Measurements from ENCODE around the gene RBM42.
"Not testable (repeated sequence)": the region's sequence is repeated elsewhere in the genome, so short reads cannot be mapped to it uniquely, and the experiment has no call there.

The RBM42 gene

DNA sequence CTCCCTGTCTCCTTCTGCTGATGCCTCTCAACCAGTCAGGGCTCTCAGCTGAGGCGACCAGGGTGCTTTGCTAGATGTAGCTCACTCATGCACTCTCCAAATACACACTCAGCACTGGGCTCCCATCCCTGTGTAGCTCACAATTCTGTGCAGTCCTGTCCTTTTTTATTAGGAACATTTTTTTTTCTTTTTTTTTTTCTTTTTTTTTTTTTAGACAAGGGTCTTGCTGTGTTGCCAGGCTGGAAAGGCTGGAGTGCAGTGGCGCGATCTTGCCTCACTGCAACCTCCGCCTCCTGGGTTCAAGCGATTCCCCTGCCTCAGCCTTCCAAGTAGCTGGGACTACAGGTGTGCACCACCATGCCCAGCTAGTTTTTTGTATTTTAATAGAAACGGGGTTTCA is 26.0 kb downstream of the RBM42 start:
- DNase-seq, result not testable (repeated sequence)

DNA sequence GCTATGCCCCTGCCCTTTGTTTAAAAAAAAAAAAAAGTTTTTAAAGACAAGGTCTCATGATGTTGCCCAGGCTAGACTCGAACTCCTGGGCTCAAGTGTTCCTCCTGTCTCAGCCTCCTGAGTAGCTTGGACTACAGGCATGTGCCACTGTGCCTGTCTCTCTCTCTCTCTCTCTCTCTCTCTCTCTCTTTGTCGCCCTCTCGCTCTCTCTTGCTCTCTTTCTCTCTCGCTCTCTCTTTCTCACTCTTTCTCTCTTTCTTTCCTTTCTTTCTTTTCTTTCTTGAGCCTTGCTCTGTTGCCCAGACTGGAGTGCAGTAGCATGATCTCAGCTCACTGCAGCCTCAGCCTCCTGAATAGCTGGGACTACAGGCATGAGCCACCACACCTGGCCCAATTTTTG is 26.8 kb downstream of the RBM42 start:
- DNase-seq, result no peak

DNA sequence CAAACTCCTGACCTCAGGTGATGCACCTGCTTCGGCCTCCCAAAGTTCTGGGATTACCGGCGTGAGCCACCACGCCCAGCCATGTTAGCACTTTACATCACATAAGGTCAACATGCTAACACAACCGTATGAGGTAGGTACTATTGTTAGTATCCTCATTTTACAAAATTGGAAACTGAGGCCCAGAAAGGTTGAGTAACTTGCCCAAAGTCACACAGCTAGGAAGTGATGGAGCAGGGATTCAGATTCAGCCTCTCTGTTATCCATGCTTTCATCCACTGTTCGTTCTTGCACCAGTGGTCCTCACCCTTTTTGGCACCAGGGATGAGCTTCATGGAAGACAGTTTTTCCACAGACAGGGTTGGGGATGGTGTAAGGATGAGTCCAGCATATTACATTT is 27.9 kb downstream of the RBM42 start:
- no peak for DNase-seq

DNA sequence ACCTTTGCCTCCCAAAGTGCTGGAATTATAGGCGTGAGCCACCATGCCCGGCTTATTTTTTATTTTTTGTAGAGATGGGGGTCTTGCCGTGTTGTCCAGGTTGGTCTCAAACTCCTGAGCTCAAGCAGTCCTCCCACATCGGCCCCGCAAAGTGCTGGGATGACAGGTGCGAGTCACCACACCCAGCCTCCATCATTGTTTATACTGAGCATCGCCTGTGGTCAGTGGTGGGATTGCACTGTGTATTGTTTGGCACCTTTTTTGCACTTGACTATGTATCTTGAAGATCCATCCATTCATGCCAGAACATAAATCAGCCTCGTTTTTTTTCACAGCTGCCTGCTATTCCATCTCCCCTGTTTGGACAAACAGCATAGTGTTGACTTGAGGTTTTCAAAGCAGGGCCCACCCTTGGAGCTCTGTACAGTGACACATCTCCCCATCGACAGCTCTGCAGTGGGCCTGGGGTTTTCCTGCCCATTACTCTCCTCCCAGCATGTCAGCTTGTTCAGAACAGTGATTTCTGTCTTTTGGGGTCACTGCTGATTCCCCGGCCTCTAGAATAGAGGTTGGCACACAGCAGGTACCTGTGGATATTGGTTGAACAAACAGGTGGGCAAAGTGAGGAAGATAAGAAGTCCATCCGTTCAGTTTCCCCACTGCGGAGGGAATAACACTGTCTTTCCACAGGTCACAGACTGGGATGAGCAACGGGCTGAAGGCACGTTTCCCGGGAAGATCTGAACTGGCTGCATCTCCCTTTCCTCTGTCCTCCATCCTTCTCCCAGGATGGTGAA is 29.3 kb downstream of the RBM42 start:
- DNase-seq, result no peak

DNA sequence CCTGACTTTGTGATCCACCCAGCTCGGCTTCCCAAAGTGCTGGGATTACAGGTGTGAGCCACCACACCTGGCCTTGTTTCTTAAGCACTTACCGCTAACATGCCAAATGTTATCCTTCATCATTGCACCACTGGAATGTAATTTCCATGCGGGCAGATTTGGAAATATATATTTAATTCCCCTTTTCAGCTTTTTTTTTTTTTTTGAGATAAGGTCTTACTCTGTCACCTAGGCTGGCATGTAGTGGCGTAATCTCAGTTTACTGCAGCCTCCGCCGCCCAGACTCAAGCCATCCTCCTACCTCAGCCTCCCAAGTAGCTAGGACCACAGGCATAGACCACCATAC is 33.1 kb downstream of the RBM42 start:
- DNase-seq, result no peak

DNA sequence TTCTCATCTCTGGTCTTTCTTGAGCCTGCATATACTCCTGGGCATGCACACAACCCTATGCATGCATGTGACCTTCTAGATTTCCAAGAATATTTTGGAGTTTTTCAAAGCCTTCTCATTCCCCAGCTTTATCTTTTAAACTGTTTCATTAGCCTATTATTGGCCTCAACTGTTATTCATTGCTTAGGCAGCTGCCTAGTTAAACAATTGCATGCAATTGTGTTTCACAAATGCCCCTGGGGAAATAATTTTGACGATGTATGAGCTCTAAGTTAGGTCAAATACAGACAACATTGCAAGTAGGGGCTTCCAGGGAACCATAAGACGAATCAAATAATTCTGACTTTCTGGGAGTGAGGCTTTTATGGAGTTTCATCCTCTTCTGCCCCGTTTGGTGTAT is 35.1 kb downstream of the RBM42 start:
- DNase-seq, result no peak

DNA sequence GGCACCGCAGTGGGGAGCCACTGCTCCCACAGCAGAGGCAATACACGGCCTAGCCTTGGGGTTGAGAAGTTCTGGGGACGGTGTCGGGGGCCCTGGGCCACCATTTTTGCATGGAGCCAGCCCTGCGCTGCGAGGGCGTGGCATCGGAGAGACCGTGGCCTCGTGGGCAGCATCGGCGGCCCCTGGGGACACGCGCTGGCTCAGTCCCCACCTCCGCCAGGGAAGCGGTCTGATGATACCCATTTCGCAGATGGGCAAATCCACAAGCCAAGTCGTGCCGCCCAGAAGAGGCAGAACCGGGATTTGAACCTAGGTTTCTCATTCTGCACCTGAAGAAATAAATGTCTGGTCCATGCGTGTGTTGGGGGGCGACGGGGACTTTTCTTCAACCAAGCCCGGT is 36.3 kb downstream of the RBM42 start:
- no peak for DNase-seq

DNA sequence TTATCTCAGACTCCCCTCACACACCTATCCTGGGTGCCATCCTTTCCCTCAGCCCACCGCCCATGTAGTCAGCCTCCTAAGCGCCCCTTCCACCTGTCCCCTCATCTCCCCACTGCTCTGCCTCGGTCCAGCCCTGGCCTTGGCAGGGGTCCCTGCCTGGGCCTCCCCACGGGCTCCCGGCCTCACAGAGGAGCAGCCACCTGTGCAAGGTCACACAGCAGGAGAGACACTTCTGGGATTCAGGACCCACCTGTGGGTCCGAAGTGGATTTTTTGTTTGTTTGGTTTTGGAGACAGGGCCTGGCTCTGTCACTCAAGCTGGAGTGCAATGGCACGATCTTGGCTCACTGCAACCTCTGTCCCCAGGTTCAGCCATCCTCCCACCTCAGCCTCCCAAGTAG is 36.8 kb downstream of the RBM42 start:
- no peak for DNase-seq

DNA sequence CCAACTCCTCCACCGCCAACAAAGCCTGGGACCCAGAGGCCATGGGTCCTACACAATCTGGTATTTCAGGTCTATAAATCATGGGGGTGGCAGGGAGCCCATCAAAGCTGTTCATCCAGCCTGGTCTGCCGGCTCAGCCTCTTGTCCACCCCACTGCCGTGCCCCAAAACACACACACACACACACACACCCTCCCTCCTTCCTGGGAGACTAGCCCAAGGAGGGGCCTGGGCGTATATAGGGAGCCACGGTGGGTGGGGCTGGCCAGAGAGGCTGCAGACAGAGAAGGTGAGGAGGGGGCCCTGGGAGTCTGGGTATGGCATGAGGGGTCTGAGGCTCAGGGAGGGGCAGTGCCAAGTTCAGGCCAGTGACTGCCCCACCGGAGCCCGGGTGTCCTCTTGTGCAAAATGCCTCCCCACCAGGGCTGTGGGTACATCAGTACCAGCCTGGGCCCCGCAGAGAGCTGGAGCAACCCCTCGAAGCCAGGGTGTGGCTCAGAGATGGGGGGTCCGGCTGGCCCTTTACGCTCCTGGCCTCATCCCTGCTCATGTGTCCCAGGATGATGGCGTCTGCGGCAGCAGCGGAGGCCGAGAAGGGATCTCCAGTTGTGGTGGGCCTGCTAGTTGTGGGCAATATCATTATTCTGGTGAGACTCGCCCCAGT is 37.5 kb downstream of the RBM42 start, which contains the start of gene UPK1A:
UPK1A (plus strand) TSS at position 267 of the 663 bp plus-strand sequence; CDS start at position 563, 296 bp downstream.
- DNase-seq, result no peak

DNA sequence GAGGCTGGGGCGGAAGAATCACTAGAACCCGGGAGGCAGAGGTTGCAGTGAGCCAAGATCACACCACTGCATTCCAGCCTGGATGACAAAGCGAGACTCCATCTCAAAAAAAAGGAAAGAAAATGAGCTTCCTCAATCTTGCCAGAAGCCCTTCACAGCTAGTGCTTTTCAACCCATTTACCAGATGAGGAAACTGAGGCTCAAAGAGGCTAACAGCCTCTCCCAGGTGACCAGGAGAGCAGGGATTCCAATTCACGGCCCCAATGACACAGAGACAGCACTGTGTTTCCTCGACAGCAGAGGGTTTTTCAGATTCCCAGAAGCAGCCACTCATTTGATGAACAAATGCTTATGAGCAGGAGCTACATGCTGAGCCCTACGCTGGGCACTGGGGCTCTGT is 40.7 kb downstream of the RBM42 start:
- no peak for DNase-seq

DNA sequence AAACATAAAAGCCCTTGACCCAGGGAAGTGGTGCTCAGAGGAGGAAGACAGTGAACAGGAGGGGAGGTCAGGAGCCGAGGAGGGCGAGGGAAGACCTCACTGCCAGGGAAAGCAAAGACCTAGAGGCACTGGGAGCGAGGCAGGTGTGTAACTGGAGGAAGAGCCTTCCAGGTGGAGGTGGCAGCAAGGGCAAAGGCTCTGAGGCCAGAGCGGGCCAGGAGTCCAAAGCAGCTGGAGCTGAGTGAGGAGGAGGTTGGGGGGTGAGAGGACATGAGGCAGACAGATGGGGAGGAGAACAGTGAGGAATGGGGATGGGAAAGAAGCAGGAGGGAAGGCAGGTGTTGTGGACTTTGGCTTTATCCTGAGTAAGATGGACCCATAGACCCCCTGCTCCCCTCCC is 41.1 kb downstream of the RBM42 start:
- DNase-seq, result no peak

DNA sequence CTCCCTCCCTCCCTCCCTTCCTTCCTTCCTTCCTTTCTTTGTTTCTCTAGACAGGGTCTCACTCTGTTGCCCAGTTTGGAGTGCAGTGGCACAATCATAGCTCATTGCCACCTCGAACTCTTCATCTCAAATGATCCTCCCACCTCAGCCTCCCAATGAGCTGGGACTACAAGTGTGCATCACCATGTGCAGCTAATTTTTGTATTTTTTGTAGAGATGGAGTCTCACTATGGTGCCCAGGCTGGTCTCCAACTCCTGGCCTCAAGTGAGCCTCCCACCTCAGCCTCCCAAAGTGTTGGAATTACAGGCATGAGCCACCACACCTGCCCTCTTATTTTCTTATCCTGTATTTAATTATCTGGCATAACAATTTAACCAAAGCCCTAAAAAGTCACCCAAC is 41.9 kb downstream of the RBM42 start:
- DNase-seq, result no peak

DNA sequence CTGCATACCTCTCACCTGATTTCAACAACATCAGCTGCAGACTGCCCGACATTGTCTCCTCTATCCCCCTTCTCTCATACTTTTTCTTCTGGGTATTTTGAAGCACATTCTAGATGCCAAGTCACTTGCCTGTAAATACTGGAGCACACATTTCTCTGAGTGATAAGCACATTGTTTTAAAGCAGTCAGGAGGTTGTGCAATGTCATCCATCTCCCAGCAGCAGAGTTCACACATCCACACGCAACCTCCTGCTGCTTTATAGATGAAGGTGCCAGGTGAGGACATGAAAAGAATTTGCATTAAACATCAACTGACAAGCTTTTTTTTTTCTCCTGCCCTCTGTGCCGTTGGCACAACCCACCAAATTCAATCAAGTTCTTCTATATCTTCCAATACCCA is 43.0 kb downstream of the RBM42 start:
- no peak for DNase-seq

DNA sequence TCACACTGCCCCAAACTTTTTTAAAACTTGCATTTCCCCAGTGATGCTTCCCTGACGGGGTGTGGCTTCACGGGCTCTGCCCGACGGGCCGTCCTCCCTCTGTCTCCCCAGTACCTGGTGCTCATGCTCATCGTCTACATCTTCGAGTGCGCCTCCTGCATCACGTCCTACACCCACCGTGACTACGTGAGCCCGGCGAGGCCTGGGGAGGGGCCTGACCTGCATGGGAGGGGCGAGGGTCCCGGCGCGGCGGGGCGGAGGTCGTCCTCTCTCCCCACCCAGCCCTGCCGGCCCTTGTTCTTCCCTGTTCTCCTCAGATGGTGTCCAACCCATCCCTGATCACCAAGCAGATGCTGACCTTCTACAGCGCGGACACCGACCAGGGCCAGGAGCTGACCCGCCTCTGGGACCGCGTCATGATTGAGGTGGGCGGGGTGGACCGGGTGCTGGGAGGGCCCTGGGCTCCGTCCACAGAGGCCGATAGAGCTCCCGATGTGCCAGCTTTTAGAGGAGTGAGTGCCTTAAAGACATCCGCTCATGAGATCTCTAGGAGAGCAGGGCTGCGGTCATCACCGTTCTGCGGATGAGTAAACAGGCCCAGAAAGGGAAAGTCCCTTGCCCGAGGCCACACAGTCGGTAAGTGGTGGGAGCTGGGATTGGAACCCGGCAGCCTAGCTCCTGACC is 44.4 kb downstream of the RBM42 start:
- DNase-seq, result peak; percentile 70

DNA sequence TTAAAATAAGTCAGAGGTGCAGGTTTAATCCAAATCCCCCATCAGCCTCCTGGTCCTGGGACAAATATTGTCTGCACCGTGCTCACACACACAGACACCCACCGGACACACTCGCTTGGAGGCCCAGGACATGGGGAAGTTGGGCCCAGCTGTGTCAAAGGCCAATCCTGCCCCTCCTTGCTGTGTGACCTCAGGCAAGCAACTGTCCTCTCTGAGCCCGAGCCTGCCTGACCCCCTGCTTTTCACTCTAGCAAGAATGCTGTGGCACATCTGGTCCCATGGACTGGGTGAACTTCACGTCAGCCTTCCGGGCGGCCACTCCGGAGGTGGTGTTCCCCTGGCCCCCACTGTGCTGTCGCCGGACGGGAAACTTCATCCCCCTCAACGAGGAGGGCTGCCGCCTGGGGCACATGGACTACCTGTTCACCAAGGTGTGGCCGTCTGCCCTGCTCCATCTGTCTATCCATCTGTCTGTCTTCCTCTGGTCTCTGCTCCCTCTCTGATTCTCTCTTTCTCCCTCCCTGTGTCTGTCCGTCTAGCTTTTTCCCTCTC is 46.8 kb downstream of the RBM42 start:
- DNase-seq, result no peak
